GOT3 (cell line): ENCODE data around the gene NUP214.
"Not testable (repeated sequence)": the region's sequence is repeated elsewhere in the genome, so short reads cannot be mapped to it uniquely, and the experiment has no call there.

ENCODE experiments used
- DNase-seq: peaks from one replicate; lab custom pipeline; 2025; ENCODE audit warnings: mixed read lengths; lab: John Stamatoyannopoulos, UW

Gene NUP214

DNA sequence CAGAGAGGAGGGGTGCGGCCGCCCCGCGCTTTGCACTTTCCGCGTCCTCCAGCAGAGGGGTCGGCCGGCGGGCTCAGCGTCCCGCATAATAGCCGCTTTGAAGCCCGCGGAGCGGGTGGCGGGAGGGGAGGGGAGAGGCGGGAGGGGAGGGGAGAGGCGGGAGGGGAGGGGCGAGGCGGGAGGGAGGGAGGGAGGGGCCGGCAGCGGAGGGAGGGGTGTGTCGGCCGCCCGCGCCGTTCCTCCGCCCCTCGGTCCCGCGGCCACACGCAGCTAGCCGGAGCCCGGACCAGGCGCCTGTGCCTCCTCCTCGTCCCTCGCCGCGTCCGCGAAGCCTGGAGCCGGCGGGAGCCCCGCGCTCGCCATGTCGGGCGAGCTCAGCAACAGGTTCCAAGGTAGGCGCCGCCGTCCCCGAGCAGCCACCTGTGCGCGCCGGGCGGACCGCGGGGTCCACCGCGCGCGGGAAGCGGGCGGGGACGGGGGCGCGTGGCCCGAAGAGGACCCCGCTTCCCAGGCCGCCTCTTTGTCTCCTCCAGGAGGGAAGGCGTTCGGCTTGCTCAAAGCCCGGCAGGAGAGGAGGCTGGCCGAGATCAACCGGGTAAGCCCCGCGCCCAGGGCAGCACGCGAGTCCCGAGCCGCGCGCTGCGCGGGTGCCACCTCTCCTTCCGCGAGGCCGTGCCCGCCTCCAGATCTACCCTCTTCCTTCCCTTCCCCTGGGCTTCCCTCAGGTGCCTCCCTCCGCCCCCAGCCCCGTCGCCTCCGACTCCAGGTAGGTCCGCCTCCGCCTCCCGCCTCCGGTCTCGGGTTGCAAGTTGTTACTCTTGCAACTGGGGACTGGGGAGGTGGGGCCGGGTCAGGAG lies 28.9 kb upstream of the NUP214 start, which contains the start of gene AIF1L:
Gene AIF1L (plus strand): TSS at position 263 of the 857 bp plus-strand sequence. CDS start 99 bp downstream, at position 362.
- no peak for DNase-seq

- no peak for DNase-seq
These were observed 28.0 kb upstream of the NUP214 start for GRCh38 chr9:131097126-131097947.

DNA sequence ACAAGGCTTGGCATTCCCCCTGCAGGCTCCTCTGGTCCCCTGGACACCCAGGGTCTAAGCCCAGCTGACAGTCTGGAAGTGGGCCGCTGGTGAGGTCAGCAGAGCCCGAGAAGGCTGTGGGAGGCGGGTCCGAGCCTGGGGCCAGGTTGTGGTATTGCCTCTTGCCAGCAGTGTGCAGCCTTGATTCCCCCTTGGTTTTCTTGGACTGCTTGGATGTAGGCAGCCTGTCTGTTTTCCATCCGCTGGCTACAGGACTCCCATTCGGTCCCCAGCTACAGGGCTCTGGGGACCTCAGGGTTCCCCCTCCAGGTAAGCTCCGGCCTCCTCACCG lies 27.5 kb upstream of the NUP214 start:
- no peak for DNase-seq

GRCh38 chr9:131098391-131099101 lies 26.8 kb upstream of the NUP214 start:
- no peak for DNase-seq

- DNase-seq: no peak
These were observed 26.2 kb upstream of the NUP214 start for GRCh38 chr9:131099102-131099606.

GRCh38 chr9:131099845-131100244 lies 25.5 kb upstream of the NUP214 start:
- DNase-seq: not testable (repeated sequence)

GRCh38 chr9:131100445-131100844 lies 24.9 kb upstream of the NUP214 start:
- no peak for DNase-seq

GRCh38 chr9:131101207-131101964 lies 24.0 kb upstream of the NUP214 start:
- DNase-seq: no peak

- DNase-seq: no peak
These were observed 22.4 kb upstream of the NUP214 start for GRCh38 chr9:131103024-131103423.

GRCh38 chr9:131103535-131103934 lies 21.9 kb upstream of the NUP214 start:
- no peak for DNase-seq

- DNase-seq: no peak
These were observed 21.2 kb upstream of the NUP214 start for GRCh38 chr9:131104016-131104740.

DNA sequence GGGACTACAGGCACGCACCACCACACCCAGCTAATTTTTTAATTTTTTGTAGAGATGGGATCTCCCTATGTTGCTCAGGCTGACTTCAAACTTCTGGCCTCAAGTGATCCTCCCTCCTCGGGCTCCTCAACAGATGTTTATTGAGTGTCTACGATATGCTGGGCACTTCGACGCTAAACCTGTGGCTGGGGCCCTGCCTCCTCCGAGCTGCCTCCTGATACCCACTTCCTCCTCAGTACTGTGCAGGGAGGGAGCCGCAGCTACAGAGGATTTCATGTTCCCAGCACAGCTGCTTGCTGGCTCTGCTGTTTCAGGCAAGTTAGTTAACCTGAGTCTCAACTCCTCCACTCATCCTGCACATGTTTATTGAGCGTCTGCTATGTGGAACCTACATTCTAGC lies 19.4 kb upstream of the NUP214 start:
- no peak for DNase-seq

- DNase-seq: no peak
These were observed 17.6 kb upstream of the NUP214 start for GRCh38 chr9:131107760-131108159.

- DNase-seq: no peak
These were observed 14.1 kb upstream of the NUP214 start for GRCh38 chr9:131111186-131111853.

- DNase-seq: no peak
These were observed 13.5 kb upstream of the NUP214 start for GRCh38 chr9:131111854-131112311.

DNA sequence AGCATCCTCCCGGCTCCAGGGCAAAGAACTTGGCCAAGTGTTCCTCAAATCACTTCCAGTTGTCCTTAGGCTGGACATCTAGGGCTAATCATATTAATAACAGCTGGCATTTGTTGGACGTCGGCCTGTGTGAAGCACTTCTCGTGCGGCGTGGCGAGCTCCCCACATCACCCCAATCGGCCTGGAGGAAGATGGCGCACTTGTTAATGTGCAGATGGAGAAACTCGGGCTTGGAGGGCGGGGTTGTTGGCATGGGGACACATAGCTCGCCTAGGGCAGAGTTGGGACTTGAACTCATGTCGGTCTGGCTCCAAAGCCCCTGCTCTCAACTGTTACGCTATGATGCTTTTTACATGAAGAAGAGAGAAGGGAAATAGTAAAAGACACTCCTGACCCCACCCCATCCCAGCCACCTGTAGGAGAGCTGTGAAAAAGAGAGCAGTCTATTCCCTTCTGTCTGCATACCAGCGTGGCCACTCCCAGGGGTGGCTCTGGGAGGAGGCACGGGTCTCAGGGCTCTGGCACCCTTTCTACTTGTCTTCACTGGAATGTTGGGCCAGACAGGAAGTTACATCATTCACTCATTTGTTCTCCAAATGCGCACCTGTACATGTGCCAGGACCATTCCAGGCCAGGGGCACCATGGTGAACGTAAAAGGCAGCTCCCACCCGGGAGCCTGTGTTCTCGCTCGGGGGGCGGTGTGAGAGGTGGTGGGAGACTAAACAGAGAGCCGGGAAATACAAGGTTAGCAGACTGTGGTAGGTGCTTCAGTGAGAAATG lies 12.8 kb upstream of the NUP214 start:
- no peak for DNase-seq

DNA sequence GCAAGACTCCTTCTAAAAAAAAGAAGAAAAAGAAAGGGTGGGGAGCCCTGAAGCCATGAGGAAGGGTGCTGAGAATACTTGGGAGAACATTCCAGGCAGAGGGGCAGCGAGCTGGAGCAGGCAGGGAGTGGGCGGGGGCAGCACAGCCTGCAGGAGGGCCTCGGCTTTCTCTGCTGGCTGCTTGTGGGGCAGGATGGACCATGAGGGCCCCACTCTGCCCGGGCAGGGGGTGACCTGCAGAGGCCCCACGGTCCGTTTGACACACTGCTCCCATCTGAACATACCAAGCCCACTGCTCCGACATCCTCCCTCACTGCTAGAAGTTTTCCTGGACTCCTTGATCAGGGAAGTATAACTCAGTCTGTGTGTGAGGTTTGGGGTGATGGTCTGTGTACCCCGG lies 11.7 kb upstream of the NUP214 start:
- no peak for DNase-seq

GRCh38 chr9:131114084-131114535 lies 11.3 kb upstream of the NUP214 start:
- DNase-seq: no peak

GRCh38 chr9:131115360-131115742 lies 10.0 kb upstream of the NUP214 start:
- DNase-seq: not testable (repeated sequence)
